Measurements from ENCODE around the gene PLA1A.

DNA sequence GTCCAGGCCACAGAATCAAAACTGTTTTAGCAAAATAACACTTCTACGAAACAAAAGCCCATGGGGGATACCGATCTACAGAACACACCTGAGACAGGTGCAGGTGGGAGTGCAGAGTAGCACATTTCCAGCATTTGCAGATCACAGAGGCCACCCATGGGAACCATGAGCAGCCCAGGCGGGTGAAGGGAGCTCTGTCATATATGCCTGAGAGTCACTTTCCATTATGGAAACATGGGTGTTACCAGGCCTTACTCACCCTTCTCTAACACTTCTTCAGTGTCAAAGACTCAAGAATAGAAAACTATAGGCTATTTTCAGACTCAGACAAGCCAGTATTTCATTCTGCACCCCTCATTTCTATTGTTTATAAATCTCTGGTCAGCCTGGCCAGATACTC is 3.5 kb downstream of the PLA1A start:
- TF ChIP-seq, protein P1, sequence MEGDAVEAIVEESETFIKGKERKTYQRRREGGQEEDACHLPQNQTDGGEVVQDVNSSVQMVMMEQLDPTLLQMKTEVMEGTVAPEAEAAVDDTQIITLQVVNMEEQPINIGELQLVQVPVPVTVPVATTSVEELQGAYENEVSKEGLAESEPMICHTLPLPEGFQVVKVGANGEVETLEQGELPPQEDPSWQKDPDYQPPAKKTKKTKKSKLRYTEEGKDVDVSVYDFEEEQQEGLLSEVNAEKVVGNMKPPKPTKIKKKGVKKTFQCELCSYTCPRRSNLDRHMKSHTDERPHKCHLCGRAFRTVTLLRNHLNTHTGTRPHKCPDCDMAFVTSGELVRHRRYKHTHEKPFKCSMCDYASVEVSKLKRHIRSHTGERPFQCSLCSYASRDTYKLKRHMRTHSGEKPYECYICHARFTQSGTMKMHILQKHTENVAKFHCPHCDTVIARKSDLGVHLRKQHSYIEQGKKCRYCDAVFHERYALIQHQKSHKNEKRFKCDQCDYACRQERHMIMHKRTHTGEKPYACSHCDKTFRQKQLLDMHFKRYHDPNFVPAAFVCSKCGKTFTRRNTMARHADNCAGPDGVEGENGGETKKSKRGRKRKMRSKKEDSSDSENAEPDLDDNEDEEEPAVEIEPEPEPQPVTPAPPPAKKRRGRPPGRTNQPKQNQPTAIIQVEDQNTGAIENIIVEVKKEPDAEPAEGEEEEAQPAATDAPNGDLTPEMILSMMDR (conservative IDR thresholded peaks at IDR 0.05; ENCODE audit: low read length): no peak
- TF ChIP-seq EZH2phosphoT487 (IDR thresholded peaks at IDR 0.05; ENCODE audit: borderline replicate concordance): no peak

Data from Loucy (cell line).